LNCaP clone FGC (cell line): ENCODE data around the gene SLC9A5.

ENCODE experiments used
- DNase-seq: peaks from one replicate; pipeline ENCODE4 v3.0.0-alpha.2; 2011; ENCODE audit warnings: low read depth
- H3K4me3 ChIP-seq: 2 replicates; pipeline ENCODE4 v1.5.1; 2011; ENCODE audit warnings: mild to moderate bottlenecking, low read depth, low read length, control low read depth
- CTCF ChIP-seq: IDR thresholded peaks from 2 replicates; pipeline ENCODE4 v1.5.1; 2012; ENCODE audit warnings: mild to moderate bottlenecking; ENCODE audit not compliant: control insufficient read depth, insufficient read depth; ENCODE audit errors: extremely low read depth

The SLC9A5 gene

GRCh38 chr16:67246081-67246755 is 2.6 kb upstream of the SLC9A5 start:
- TF ChIP-seq CTCF, result peak; percentile 37
- no peak for DNase-seq
- peak overlapping the region; percentile 80 for H3K4me3 ChIP-seq

- peak; percentile 87 for DNase-seq
- peak; percentile 36; the same call in 1 of the 2 replicates for TF ChIP-seq CTCF
- peak overlapping the region; percentile 80 for H3K4me3 ChIP-seq
These were observed 2.0 kb upstream of the SLC9A5 start for GRCh38 chr16:67246756-67247191.

GRCh38 chr16:67247192-67248072 is 1.3 kb upstream of the SLC9A5 start, which contains the start of gene FHOD1:
FHOD1 (minus strand) TSS chr16:67247481; CDS start chr16:67247410, 71 bp downstream.
- peak within 1 kb of the TSS; percentile 80 for H3K4me3 ChIP-seq
- peak; percentile 83 for DNase-seq
- 0 out of 2 replicates have a peak, but pooled peaks have one; percentile 12 for TF ChIP-seq CTCF

- peak overlapping the region; percentile 44 for H3K4me3 ChIP-seq
- no peak for DNase-seq
- no peak for TF ChIP-seq CTCF
These were observed 742 bp upstream of the SLC9A5 start for GRCh38 chr16:67248073-67248400.

GRCh38 chr16:67249178-67250044 is 632 bp downstream of the SLC9A5 start:
- no peak for DNase-seq
- 0 out of 2 replicates have a peak overlapping the region, but pooled peaks have one; percentile 30 for H3K4me3 ChIP-seq
- no peak for TF ChIP-seq CTCF

GRCh38 chr16:67250045-67250327 is 1.2 kb downstream of the SLC9A5 start:
- no peak overlapping the region for H3K4me3 ChIP-seq
- no peak for DNase-seq
- TF ChIP-seq CTCF, result no peak
